NCI-H1417 treated with DMSO at 0.1 percent for 48 hours (cell line): ENCODE results near the gene CEP104.
"Not testable (repeated sequence)": the region's sequence is repeated elsewhere in the genome, so short reads cannot be mapped to it uniquely, and the experiment has no call there.

Source experiments
- DNase-seq: peaks from one replicate; lab custom pipeline; 2025; lab: John Stamatoyannopoulos, UW

Gene CEP104

GRCh38 chr1:3825356-3825755 is 31.7 kb downstream of the CEP104 start:
- no peak for DNase-seq

DNA sequence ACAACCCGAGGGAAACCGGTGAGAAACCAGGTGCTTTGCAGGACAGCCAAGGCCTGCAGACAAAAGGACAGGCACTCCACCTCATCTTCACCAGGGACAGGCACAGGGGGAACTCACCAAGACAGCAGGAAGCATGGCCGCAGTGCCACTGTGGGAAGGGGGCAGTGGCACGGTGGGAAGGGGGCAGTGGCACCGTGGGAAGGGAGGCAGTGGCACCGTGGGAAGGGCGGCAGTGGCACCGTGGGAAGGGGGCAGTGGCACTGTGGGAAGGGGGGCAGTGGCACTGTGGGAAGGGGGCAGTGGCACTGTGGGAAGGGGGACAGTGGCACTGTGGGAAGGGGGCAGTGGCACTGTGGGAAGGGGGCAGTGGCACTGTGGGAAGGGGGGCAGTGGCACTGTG is 32.4 kb downstream of the CEP104 start:
- no peak for DNase-seq

DNA sequence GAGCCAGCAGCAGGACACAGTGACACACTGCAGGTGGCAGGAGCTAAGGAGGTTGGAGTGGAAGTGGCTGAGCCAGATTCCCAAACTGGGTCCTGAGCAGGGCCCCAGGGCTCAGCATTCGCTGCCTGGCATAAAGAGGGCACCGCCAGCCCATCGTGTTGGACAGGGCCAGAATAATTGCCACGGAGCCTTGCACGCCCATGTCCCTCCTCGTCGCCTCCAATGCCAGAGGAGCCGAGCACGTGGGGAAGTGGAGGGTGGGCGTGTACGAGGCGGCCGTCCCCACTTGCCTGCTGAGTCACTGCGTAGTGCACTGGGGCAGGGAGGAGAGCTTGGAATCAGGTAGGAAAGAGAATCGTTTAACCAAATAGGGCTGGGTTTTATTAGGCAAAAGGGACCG is 34.6 kb downstream of the CEP104 start:
- no peak for DNase-seq

GRCh38 chr1:3821908-3822307 is 35.1 kb downstream of the CEP104 start:
- DNase-seq: no peak

DNA sequence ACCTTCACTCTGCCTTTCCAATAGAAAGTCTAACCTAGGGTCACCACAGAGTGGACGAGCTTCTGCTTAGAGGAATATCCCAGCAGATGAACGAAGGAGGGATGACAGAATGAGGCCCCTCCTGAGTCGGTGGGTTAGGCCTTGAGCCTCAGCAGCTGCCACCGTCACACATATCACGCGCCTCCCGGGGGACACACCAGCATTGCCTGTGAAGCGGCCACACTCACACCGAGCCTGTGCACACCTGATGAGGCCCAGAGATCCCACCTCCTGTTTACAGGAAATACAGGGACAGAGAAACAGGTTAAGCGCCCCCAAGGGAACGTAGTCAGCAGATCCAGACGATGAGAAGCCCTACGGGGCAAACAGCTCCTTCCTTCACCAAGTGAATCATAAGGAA is 35.6 kb downstream of the CEP104 start:
- DNase-seq: no peak

DNA sequence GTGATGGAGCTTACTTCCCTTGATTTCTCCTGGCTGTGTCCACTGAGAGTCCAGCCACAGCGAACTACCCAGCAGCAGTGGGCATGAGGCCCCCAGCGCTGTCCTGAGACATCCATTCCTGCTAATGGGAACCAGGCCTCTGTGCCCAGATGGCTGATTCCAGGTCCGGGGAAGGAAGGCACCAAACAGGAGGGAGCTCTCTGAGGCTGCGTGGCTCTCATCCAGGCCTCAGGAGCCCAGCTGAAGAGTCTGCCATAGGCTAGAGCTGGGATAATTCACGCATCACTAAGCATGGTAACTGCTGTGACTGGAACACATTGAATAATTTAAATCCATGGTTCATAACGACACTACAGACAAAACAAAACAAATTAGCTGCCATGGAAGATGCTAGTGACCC is 36.0 kb downstream of the CEP104 start:
- DNase-seq: no peak

GRCh38 chr1:3820316-3820715 is 36.7 kb downstream of the CEP104 start:
- no peak for DNase-seq

DNA sequence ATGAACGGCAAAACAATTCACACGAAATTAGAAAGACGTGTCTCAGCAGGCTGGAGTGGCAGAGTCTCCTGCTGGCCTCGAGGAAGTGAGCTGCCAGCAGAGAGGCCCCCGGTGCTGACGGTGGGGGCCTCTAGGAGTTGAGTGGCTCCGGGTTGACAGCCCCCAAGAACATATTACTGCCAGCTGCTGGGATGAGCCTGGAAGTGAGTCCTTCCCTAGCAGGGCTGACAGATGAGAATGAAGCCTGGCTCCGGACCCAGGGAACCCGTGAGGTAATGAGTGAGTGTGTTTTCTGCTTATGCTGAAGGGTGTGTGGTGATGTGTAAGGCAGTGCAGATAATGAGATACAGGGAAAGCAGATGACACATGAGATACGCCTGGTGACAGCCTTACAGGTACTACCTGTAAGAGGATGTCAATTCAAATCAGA is 37.2 kb downstream of the CEP104 start:
- DNase-seq: no peak

GRCh38 chr1:3817821-3818597 is 39.0 kb downstream of the CEP104 start:
- DNase-seq: no peak

- no peak for DNase-seq
Measured at GRCh38 chr1:3817138-3817740, 39.8 kb downstream of the CEP104 start.

- no peak for DNase-seq
Measured at GRCh38 chr1:3816331-3817137, 40.5 kb downstream of the CEP104 start.

- DNase-seq: no peak
Measured at GRCh38 chr1:3814771-3815561, 42.0 kb downstream of the CEP104 start.

DNA sequence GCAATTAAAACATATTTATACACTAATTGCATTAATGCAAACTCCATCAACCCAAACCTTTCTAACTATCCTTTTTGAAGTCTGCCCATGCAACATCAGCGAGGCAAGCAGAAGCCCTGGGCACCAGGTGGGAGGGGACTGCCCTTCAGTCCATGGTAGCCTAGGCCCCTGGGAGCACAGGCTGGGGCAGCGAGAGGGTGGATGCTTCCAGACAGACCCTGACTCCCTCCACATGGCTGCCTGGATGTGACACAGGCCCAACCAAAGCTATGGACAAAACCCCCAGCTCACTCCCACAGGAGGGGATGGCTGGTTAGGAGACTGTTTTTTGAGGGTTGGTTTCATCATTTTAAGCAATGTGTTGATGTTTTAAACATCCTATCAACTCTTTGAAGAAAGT is 42.9 kb downstream of the CEP104 start:
- no peak for DNase-seq

- DNase-seq: no peak
Measured at GRCh38 chr1:3811595-3811911, 45.5 kb downstream of the CEP104 start.

- not testable (repeated sequence) for DNase-seq
Measured at GRCh38 chr1:3810149-3810761, 46.8 kb downstream of the CEP104 start.

DNA sequence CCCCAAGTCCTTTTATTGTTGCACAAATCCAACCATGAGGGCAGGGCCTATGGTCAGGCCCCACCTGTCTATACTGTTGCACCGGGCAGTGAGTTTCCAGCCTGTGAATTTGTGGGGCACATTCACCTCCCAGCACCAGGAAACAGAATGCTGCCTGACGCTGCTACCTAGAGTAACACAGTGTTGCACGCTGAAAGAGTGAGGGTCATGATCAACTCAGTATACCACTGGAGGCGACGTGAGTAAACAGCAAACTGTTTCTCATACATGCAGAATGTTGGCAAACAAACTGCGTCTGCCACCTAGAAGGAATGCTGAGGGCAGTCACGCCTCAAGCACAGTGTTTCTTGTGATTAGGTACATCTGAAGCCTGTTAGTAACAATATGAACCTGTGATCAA is 47.3 kb downstream of the CEP104 start:
- no peak for DNase-seq

- no peak for DNase-seq
Measured at GRCh38 chr1:3807769-3808168, 49.2 kb downstream of the CEP104 start.

DNA sequence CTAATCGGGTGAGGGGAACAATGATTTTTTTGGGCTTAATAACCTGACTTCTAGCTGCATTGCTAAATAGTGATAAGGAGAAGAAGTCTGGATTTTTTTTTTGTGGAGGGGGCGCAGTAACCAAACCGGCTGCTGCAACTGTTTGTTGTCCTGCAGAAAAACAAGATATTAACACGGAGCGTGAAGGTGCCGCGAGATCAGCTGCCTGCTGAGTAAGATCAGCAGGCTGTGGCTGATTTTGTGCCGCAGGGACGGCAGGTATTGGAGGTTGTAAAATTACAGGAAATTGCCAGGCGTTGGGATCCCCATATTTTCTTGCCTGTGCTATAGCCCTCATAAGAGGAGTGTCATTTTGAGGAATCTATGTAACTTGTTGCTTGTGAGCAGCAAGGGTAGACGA is 52.0 kb downstream of the CEP104 start:
- DNase-seq: no peak

GRCh38 chr1:3804627-3804944 is 52.4 kb downstream of the CEP104 start:
- DNase-seq: not testable (repeated sequence)

DNA sequence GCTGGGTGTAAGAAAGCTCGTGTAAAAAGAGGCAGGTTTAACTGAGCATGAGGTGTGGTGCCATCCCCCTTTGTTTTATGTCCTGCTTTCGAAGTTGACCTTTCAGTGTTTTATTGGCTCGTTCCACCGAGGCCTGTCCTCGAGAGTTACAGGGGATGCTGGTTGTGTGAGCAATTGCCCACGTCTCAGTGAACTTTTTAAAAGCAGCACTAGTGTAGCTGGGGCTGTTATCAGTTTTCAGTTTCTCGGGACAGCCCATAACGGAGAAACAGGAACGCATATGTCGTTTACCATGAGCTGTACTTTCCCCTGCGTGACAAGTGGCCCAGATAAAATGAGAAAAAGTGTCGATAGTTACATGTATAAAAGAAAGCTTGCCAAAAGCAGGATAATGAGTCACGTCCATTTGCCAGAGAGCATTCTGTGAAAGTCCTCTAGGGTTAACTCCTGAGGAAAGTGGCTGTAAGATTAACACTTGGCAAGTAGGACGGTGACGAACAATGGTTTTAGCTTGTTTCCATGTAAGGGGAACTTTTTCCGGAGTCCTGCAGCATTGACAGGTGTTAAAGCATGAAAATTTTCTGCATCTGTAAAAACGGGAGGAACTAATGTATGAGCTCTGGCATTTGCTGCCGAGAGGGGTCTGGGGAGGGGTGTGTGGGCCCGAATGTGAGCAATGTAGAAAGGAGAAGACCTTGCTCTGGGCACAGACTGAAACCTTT is 52.9 kb downstream of the CEP104 start:
- no peak for DNase-seq

DNA sequence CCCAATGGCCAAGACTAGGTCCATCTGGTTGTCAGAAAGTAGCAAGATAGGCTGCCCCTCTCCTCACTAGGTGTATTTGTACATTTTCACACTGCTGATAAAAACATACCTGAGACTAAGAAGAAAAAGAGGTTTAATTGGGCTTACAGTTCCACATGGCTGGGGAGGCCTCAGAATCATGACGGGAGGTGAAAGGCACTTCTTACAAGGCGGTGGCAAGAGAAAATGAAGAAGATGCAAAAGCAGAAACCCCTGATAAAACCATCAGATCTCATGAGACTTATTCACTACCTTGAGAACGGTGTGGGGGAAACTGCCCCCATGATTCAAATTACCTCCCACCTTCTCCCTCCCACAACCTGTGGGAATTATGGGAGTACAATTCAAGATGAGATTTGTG is 56.2 kb downstream of the CEP104 start:
- DNase-seq: not testable (repeated sequence)
